Endometrium (tissue), 2 donors: ENCODE data around the gene GRB7.

Experiments used
- FAIRE-seq: peaks from 2 replicates; lab custom pipeline; 2012; peaks lifted over from hg19 to GRCh38; lab: Jason Lieb, UNC
- donor health status: control.
- donor health status: control.

Gene GRB7

GRCh38 chr17:39772987-39773934 lies 35.5 kb downstream of the GRB7 start:
- FAIRE-seq, result no peak

- no peak for FAIRE-seq
These were observed 36.3 kb downstream of the GRB7 start for GRCh38 chr17:39774047-39774446.

- no peak for FAIRE-seq
These were observed 37.3 kb downstream of the GRB7 start for GRCh38 chr17:39775031-39775430.

DNA sequence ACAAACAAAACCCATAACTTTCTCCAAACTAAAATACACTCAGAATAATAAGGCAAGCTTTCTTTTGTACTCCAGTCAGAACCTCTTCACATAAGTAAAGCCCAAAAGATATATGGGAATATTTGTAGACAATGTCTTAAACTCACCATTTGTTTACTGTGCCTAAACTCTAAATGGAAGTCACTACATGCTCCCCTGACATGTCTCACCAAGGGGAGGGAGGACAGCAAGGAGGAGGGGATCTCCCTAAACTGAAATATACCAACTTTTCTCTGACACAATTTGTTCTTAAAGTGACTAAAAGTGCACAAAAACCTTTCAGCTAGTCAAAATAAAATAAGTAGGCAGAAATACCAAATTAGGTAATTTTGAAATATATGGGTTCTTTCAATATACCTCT lies 38.5 kb downstream of the GRB7 start:
- FAIRE-seq, result no peak

DNA sequence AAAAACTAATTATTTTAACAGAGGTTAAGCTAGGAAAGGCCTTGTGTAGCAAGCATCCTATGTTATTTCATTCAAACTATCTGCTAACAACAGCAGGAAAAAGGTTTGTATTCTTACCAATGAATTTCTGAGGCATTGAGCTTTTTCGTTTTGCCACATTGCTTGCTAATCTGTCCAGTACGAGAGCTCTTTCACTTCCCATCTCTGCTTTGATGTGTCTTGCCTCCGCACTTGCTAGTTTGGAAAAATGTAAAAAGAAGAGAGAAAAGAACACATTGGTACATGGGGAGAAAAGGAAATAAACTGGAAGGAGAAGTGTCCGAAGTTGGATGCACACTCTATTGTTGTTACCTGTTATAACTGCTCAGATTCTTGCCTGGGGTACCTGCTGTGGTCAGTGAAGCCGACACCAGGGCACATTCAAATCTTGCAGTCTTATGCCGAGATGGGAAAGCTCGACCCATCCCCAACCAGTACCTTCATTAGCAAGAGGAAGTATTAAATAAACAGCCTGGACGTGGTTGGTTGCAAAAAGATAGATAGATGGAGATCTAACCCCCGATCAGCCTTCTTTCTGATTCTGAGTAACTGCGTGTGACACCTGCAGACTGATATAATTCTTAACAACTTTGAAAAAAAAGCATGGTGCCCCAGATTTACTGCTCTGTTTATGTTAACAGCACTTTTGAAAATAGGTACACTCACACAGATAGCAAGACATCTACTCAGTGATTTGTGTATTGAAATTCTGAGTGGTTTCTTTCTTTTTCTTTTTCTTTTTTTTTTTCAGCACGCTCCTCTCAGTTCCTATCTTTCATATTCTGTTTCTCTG lies 40.0 kb downstream of the GRB7 start:
- no peak for FAIRE-seq

GRCh38 chr17:39781031-39781860 lies 43.5 kb downstream of the GRB7 start:
- FAIRE-seq, result no peak

GRCh38 chr17:39781861-39782213 lies 44.1 kb downstream of the GRB7 start:
- FAIRE-seq, result no peak

DNA sequence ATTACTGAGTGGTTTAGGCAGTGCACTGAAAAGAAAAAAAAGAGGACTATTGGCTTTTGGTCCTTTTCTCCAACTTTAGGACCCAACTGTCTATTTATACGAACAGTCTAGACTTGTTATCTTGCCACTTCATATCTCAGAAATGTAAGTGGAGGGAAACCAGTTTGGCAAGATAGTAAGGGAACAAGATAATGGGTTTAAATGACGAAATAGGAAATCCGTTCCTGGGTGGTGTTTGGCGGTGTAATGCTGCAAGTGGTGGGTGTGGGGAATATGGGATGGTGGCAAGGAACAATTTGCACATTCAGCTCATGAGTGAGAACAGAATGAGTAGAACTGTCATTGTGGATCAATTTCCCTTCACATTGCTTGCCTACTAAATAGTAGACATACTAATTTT lies 44.7 kb downstream of the GRB7 start:
- no peak for FAIRE-seq

GRCh38 chr17:39782980-39783379 lies 45.2 kb downstream of the GRB7 start:
- FAIRE-seq, result no peak

DNA sequence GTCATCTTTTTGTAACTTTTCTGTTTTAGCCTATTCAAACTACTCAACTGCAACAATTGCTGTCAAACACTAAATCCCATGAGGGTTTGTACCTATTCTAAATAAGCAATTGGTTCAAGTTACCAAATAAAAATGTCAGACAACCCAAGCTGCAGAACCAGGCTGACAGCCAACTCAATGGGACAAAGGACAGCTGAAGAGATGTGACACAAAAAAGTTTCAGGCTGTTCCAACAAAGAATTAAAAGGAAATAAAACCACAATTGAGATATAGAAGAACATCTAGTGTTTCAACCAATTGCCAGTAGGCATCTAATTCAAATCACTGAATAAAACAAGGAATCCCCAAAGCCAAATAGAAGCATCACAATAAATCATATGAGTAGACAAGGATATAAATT lies 49.3 kb downstream of the GRB7 start:
- FAIRE-seq, result no peak

DNA sequence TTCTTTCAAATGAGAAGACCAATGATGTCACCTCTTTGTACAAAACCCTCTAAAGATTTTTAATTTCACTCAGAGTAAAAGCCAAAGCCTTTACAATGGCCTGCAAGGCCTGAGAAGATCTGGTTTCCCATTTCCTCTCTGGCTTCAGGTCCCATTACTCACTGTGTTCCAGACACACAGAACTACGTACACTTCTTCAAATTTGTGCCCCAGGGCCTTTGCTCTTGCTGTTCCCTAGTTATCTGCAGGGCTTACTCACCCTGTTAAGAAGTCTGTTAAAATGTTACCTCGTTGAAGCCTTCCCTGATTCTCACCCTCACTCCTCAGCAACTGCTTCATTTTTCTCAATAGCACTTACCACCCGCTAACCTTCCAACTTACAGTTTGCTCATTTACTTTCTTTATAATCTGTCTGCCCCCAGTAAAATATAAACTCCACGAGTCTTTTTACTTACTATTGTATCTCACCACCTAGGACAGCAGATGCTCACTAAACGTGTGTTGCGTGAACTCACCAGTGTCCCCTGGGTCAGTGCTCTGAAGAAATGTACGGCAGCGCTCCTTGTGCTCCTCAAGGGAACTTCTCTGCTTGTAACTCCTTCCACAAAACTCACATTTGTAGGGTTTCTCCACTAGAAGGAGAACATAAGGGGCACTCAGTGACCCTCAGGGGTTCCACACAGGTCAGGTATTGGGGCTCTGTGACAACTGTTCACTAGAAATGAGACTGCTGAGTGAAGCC lies 50.2 kb downstream of the GRB7 start:
- no peak for FAIRE-seq

DNA sequence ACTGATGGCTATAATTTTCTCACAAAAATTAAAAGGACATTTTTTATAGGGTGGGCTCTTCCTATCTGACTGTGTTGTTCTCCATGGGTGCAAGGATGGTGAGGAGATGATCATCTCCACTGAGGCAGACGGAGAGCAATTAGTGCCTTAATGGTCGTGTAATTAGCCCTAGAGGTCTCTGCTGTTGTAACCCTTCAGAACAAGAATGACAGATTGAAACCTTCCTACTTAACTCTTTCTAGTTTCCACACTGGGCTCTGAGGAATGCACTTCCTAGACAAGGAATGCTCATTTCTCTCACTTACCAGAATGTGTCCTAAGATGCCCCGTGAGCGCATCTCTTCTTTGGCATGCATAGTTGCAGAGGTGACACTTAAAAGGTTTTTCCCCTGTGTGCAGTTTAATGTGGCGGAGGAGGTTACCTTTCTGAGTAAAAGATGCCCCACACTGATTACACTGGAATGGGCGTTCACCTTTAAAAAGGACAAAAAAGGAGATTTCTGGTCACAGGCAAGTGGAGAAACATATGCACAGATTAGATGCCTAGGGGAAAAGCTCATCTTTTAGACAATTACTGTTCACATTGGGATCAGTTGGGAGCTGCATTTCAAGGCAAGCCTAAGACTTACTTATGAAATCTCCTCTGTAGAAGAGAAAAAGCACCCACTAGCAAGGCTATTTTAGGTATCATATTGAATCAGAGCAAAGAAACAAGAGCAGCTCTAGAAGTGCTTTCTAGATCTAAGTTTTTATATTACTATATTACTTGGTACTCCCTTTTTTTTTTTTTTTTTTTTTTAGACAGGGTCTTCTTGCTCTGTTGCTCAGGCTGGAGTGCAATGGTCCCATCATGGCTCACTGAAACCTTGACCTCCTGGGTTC lies 53.6 kb downstream of the GRB7 start:
- FAIRE-seq, result no peak

GRCh38 chr17:39792526-39793221 lies 54.9 kb downstream of the GRB7 start:
- no peak for FAIRE-seq

DNA sequence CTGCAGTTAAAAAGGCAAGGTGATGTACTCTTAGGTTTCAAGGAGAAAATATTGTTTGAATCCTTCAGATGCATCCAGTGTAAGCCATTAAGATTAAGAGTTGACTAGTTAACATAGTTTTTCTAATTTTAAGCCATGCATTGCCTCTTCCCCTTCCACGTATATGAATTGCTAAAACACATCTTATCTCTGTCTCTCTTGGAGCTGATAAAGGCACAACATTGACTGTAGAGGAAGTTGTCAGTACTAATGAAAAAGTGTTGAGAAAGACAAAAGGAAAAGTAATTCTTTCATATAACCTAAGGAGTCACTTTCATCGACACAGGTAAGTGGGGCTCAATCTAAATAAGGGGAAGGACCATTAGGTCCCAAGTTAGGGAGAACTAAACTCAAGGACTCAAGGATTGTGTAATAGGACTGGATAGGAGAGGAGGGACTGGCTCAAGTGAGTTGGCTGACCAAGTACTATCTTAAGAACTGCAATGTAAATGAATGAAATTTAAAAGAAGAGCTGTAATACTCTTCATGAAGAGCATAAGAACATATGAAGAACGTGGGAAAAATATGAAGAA lies 55.6 kb downstream of the GRB7 start:
- FAIRE-seq, result no peak

GRCh38 chr17:39794249-39794970 lies 56.7 kb downstream of the GRB7 start:
- FAIRE-seq, result no peak
